ENCODE measurements around the gene LRRC8E.

The LRRC8E gene

DNA sequence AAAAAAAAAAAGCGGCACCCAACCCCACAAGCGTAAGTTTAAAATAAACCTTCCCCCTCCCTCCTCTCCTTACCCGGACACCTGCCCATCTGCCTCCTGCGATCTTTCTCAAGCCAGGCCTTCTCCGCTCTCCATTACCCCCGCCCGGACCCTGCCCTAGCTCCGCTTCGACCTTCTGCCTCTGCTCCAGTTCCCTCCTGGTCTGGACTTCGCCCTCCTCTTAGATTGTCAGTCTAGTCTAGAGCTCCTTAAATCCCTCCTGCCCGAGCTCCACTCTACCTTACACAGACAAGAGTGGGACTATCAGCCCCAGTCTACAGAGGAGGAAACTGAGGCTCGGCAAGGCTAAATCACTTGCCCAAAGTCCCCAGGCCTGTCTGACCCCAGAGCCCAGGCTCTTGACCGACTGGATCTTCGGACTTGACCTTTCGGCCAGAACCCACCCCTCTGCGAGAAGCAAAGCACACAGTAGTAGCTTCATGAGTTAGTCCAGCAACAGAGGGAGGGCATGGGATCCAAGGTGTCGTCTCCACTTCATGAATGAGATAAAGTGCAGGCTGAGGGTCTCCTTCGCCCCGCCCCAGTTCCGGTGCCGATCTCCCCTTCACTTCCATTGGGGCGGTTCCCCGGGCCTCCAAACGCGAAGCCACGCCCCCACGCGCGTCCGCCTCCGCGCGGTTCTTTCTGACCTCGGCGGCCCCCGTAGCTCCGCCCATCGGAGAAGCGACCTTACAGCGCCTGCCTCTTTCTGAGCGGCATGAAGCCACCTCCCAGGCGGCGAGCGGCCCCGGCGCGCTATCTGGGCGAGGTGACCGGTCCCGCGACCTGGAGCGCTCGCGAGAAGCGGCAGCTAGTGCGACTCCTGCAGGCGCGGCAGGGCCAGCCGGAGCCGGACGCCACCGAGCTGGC is 31.6 kb downstream of the LRRC8E start, which contains the start of gene SNAPC2:
Gene SNAPC2 (plus strand): TSS at position 729 of the 909 bp plus-strand sequence. CDS start 29 bp downstream, at position 758.
- Mint-ChIP-seq H3K27me3 (ENCODE audit: low read depth) (peaks cover 29% of the 10 kb centered on the region), H3K4me3 (peak within 1 kb of the TSS; percentile 99), H3K27ac (peak within 1 kb of the TSS; percentile 99), H3K36me3 (ENCODE audit: low read depth) (peaks cover 6% of the 10 kb centered on the region), H3K4me1 (ENCODE audit: low read depth) (peaks cover 28% of the 10 kb centered on the region), H3K9me3 (no peaks in the 10 kb centered on the region)

DNA sequence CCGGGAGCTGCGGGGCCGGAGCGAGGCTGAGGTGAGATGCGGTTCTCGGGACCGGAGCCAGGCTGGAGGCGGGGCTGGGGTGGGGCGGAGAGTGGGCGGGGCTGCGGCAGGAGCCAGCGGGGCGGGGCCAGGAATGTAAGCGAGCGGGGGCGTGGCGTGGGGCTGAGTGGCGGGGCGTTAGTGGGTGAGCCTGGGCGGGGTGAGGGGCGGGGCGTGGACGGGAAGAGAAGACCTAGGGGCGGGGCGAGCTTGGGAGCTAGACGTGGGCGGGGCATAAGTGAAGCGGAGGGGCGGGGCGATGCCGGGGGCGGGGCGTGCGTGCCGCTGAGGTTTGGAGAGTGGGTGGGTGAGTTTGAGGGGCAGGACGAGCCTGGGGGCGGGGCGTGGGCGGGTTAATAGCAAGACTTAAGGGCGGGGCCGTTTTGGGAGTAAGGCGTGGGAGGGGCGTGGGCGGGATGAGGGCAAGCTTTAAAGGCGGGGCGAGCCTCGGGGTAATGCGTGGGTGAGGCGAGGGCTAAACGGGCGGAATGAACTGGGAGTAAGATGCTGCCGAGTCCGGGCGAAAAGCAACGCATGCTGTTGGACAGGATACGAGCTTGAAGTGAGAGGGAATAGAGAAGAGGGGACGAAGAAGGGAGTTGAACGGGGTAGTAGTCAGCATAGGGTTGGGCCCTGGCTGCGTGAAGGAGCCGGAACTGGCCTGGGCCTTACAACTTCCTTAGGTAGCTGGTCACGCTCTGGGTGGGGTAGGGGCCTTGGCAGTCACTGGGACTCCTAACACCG is 32.4 kb downstream of the LRRC8E start:
- H3K4me3 Mint-ChIP-seq: peak overlapping the region; percentile 99
- H3K4me1 Mint-ChIP-seq (ENCODE audit: low read depth): peaks cover 26% of the 10 kb centered on the region
- H3K27ac Mint-ChIP-seq: peak overlapping the region; percentile 99
- H3K27me3 Mint-ChIP-seq (ENCODE audit: low read depth): peaks cover 24% of the 10 kb centered on the region
- no peaks in the 10 kb centered on the region for H3K9me3 Mint-ChIP-seq
- H3K36me3 Mint-ChIP-seq (ENCODE audit: low read depth): peaks cover 6% of the 10 kb centered on the region

DNA sequence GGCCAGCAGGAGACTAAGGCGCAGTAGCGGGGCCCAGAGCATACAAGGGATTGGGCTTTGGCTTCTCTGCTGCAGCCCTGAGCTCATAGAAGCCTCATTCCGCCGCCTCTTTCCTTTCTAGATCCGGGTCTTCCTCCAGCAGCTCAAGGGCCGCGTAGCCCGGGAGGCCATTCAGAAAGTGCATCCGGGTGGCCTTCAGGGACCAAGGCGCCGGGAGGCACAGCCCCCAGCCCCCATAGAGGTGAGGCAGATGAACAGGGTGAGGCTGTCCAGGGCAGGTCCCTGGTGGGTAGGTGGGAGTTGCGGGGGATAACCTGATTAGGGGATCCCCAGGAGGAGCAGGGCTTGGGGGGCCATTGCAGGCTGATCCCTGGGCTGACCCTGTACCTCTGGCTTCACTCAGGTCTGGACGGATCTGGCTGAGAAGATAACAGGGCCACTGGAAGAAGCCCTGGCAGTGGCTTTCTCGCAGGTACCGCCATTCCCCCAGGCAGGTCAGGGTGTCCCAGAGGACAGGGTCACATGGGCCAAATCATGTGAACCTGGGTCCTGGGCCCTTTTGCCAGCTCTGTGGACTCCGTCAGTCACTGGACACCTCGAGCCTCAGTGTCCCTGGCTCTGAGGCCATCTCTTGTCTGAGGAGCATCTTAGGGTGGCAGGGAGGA is 33.1 kb downstream of the LRRC8E start:
- Mint-ChIP-seq H3K9me3 (no peaks in the 10 kb centered on the region), H3K27me3 (ENCODE audit: low read depth) (peaks cover 21% of the 10 kb centered on the region), H3K4me3 (peak overlapping the region; percentile 99), H3K27ac (peak overlapping the region; percentile 99), H3K4me1 (ENCODE audit: low read depth) (peaks cover 29% of the 10 kb centered on the region), H3K36me3 (ENCODE audit: low read depth) (peaks cover 6% of the 10 kb centered on the region)

DNA sequence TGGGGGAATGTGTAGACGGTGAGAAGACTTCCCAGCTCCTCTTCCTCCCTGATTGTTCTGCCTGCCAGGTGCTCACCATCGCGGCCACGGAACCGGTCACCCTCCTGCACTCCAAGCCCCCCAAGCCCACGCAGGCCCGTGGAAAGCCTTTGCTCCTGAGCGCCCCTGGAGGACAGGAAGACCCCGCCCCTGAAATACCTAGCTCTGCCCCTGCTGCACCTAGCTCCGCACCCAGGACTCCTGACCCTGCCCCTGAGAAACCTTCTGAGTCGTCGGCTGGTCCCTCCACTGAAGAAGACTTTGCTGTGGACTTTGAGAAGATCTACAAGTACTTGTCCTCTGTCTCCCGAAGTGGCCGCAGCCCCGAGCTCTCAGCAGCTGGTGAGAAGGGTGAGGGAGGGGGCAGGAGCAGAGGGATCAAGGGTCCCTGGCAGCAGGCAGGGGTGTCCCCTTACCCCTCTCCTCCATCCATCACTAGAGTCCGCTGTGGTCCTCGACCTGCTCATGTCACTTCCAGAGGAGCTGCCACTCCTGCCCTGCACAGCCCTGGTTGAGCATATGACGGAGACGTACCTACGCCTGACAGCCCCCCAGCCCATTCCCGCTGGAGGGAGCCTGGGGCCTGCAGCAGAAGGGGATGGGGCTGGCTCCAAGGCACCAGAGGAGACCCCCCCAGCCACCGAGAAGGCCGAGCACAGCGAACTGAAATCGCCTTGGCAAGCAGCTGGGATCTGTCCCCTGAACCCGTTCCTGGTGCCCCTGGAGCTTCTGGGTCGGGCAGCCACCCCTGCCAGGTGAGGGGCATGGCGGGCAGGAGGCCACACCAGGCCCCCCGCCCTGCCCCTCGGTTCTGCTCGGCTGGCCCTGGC is 33.9 kb downstream of the LRRC8E start:
- Mint-ChIP-seq H3K27ac (no peak overlapping the region), H3K9me3 (no peaks in the 10 kb centered on the region), H3K27me3 (ENCODE audit: low read depth) (peaks cover 16% of the 10 kb centered on the region), H3K4me3 (peak overlapping the region; percentile 45), H3K36me3 (ENCODE audit: low read depth) (peaks cover 4% of the 10 kb centered on the region), H3K4me1 (ENCODE audit: low read depth) (peaks cover 28% of the 10 kb centered on the region)

DNA sequence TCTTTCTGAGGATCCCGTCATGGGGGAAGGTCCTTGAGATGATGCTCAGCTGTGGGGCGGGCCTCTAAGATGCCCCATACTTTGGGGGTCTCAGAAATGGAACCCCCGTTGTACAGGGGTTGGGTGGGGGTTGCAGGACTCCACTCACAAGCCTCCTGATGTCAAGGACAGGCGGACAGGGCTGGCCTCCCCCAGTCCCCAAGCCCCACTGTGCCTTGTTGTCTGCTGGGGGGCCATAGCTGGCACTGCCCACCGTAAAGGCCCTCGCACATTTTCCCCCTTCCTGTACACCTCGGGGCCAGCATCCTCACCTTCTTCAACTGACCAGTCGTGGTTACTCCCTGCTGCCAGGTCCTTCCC is 34.5 kb downstream of the LRRC8E start:
- no peaks in the 10 kb centered on the region for H3K9me3 Mint-ChIP-seq
- no peak overlapping the region for H3K4me3 Mint-ChIP-seq
- no peak overlapping the region for H3K27ac Mint-ChIP-seq
- peaks cover 4% of the 10 kb centered on the region for H3K36me3 Mint-ChIP-seq (ENCODE audit: low read depth)
- peaks cover 15% of the 10 kb centered on the region for H3K27me3 Mint-ChIP-seq (ENCODE audit: low read depth)
- H3K4me1 Mint-ChIP-seq (ENCODE audit: low read depth): peaks cover 28% of the 10 kb centered on the region

DNA sequence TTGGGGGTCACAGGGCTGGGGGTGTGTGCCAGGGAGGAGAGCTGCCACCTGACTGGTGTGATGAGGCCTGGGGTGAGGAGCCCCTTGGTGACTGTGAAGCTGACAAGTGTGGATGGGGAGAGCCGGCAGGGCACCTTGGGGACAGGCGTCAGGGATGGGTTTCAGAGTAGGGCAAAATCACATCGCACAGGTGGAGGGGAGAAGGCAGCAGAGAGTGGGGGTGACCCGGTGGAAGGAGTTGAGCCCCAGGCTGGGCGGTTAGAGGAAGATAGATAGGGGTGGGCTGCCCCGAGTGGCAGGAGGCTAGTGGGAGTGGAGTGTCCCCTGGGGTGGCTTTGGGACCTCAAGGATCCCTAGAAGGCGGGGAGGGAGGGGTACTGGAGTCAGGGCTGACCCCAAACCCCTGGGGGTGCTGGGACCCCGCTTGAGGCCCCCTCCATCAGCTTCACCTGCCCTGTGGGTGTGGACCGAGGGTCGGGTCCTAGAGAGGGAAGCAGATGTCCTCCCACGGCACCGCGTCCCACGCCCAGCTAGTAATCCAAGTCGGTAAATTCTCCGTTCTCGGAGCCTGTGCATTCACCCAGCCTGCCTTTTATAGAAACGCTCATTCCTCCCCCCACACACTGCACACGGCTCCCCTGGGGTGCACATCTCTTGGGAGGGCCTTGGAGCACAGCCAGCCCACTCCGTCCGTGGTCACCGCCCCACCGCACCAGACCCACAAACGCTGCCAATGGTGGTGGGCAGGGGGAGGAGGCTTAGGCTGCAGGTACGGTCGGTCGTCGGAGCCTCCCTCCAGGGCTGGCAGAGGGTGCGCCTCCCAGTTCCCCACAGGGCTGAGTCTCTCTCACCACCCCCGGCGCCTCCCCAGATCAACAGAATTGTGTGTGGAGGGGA is 35.2 kb downstream of the LRRC8E start:
- H3K9me3 Mint-ChIP-seq: no peaks in the 10 kb centered on the region
- H3K27ac Mint-ChIP-seq: no peak overlapping the region
- H3K27me3 Mint-ChIP-seq (ENCODE audit: low read depth): peaks cover 8% of the 10 kb centered on the region
- H3K4me1 Mint-ChIP-seq (ENCODE audit: low read depth): peaks cover 25% of the 10 kb centered on the region
- peak overlapping the region; percentile 17 for H3K4me3 Mint-ChIP-seq
- peaks cover 4% of the 10 kb centered on the region for H3K36me3 Mint-ChIP-seq (ENCODE audit: low read depth)

- Mint-ChIP-seq H3K9me3 (no peaks in the 10 kb centered on the region), H3K27me3 (ENCODE audit: low read depth) (peaks cover 7% of the 10 kb centered on the region), H3K36me3 (ENCODE audit: low read depth) (peaks cover 4% of the 10 kb centered on the region), H3K4me1 (ENCODE audit: low read depth) (peaks cover 25% of the 10 kb centered on the region), H3K27ac (peak overlapping the region; percentile 57), H3K4me3 (peak overlapping the region; percentile 70)
Observed at GRCh38 chr19:7924241-7924640, 35.9 kb downstream of the LRRC8E start.

DNA sequence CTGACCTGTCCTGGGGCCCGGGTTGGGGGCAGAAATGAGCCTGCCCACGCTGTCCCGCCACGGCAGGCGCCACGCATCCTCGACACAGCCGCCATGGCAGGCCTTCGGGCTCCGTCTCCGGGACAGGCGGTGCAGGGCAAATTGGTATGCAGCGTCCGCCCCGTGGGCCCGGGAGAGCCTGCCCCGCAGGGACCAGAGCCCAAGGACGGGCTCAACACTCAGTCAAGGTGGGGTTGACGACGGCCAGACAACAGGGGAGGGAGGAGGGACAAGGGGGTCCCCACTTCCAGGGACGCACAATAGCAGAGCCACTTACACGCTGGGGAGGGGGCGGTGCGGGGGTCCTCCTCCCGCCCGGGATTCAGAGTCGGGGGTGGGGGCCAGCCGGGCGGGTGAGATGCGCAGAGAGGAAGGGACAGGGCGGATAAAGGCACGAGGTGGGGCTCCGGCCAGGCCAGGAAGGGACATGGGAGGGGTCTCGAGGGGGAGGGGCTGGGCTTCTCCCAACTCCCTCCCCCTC is 36.4 kb downstream of the LRRC8E start:
- H3K4me1 Mint-ChIP-seq (ENCODE audit: low read depth): peaks cover 21% of the 10 kb centered on the region
- H3K27me3 Mint-ChIP-seq (ENCODE audit: low read depth): peaks cover 4% of the 10 kb centered on the region
- no peak overlapping the region for H3K4me3 Mint-ChIP-seq
- H3K9me3 Mint-ChIP-seq: no peaks in the 10 kb centered on the region
- peaks cover 4% of the 10 kb centered on the region for H3K36me3 Mint-ChIP-seq (ENCODE audit: low read depth)
- no peak overlapping the region for H3K27ac Mint-ChIP-seq

DNA sequence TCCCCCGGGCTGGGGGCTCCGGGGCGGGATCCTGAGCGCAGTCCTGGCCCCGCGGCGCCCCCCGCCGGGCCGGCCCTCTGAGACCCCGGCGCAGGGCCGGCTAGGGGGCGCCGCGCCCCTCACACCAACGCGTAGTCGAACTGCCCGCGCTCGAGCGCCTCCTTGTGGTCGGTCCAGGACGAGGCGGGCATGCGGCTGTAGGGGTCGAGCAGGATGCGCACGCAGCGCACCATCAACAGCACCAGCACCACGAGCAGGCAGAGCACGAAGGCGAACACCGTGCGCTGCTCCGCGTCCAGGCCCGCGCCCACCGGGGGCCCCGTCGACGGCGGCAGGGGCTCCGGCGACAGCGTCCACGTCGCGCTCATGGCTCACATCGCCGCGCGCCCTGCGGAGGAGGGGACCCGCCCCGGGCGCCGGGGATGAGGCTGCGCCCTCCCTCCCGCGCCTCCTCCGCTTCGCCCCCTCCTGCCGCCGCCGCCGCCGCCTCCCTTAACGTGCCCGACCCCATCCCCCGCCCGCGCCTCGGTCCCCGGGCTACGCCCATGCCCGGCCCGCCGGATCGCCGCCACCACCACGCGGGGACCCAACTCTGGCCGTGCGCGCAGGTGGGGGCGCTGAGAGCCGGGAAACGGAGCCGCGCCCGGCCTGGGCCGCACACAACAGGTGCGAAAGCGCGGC is 37.0 kb downstream of the LRRC8E start:
- Mint-ChIP-seq H3K9me3 (no peaks in the 10 kb centered on the region), H3K36me3 (ENCODE audit: low read depth) (peaks cover 4% of the 10 kb centered on the region), H3K4me1 (ENCODE audit: low read depth) (peaks cover 17% of the 10 kb centered on the region), H3K27ac (peak overlapping the region; percentile 76), H3K4me3 (peak overlapping the region; percentile 86), H3K27me3 (ENCODE audit: low read depth) (no peaks in the 10 kb centered on the region)

GRCh38 chr19:7926021-7926726 is 37.9 kb downstream of the LRRC8E start, which contains the start of gene CTXN1:
CTXN1 (minus strand) TSS chr19:7926135; CDS start chr19:7925538, 597 bp downstream.
- H3K36me3 Mint-ChIP-seq (ENCODE audit: low read depth): peaks cover 3% of the 10 kb centered on the region
- peaks cover 14% of the 10 kb centered on the region for H3K4me1 Mint-ChIP-seq (ENCODE audit: low read depth)
- no peaks in the 10 kb centered on the region for H3K9me3 Mint-ChIP-seq
- peak within 1 kb of the TSS; percentile 86 for H3K4me3 Mint-ChIP-seq
- peak within 1 kb of the TSS; percentile 76 for H3K27ac Mint-ChIP-seq
- no peaks in the 10 kb centered on the region for H3K27me3 Mint-ChIP-seq (ENCODE audit: low read depth)

- H3K9me3 Mint-ChIP-seq: no peaks in the 10 kb centered on the region
- peaks cover 3% of the 10 kb centered on the region for H3K36me3 Mint-ChIP-seq (ENCODE audit: low read depth)
- H3K4me3 Mint-ChIP-seq: peak overlapping the region; percentile 57
- H3K4me1 Mint-ChIP-seq (ENCODE audit: low read depth): peaks cover 6% of the 10 kb centered on the region
- H3K27me3 Mint-ChIP-seq (ENCODE audit: low read depth): no peaks in the 10 kb centered on the region
- H3K27ac Mint-ChIP-seq: no peak overlapping the region
Observed at GRCh38 chr19:7926727-7927604, 38.7 kb downstream of the LRRC8E start.
